Type B pancreatic cell (in vitro differentiated cells): Measurements from ENCODE around the gene BRIX1. TPM values are rescaled to one million over a fixed set of nuclear protein-coding genes. Genes with fewer than 3 reads are reported as not detected.

Experiments
- DNase-seq: peaks from one replicate; pipeline ENCODE4 v3.0.0; 2021; ENCODE audit warnings: mixed read lengths; ENCODE audit not compliant: unreplicated experiment; ENCODE audit errors: extremely low spot score
- H3K27ac Mint-ChIP-seq: 2 replicates; pipeline ENCODE4 v1.8.0; 2021; ENCODE audit warnings: mild to moderate bottlenecking, mixed read lengths
- H3K27me3 Mint-ChIP-seq: 2 replicates; pipeline ENCODE4 v1.8.0; 2021; ENCODE audit warnings: mixed read lengths
- H3K36me3 Mint-ChIP-seq: 2 replicates; pipeline ENCODE4 v1.8.0; 2021; ENCODE audit warnings: mixed read lengths
- H3K4me1 Mint-ChIP-seq: one replicate; pipeline ENCODE4 v1.8.0; 2021; ENCODE audit warnings: mixed read lengths; ENCODE audit not compliant: unreplicated experiment
- H3K4me3 Mint-ChIP-seq: 2 replicates; pipeline ENCODE4 v1.8.0; 2021; ENCODE audit warnings: mild to moderate bottlenecking, mixed read lengths
- H3K9me3 Mint-ChIP-seq: 2 replicates; pipeline ENCODE4 v1.8.0; 2021; ENCODE audit warnings: mixed read lengths
- CTCF ChIP-seq: fragments of 200-600 bp; sonication (generic); conservative IDR thresholded peaks from 2 replicates; pipeline ENCODE4 v1.5.0; 2021; ENCODE audit warnings: antibody characterized with exemption, mild to moderate bottlenecking
- total RNA-seq: library from RNA; stranded (reverse); gene quantifications from 2 replicates; pipeline ENCODE4 v1.2.1, GENCODE V29; 2021; ENCODE audit warnings: low replicate concordance

BRIX1 gene
- total RNA-seq, 1 donor from 2014 or later = 38.0 TPM

DNA sequence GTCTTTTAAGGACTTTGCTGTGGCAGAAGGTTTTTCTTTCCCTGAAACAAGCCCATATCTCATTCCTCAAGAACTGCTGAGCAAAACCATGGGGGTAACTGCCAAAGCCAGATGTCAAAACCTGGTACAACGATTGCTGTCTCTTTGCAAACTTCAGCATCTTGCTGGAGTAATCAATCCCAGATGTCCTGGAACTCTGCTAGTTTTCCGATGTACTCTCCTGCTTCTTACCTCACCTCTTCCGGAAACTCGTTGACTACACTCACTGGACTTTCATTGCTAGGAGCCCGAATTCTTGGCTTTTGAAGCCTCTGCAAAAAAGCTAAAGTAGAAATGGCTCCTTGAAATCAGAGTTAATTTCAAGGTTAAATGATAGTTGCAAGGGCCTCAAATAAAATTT lies 23.5 kb upstream of the BRIX1 start:
- TF ChIP-seq CTCF = no peak
- Mint-ChIP-seq H3K27me3 (peaks cover under 1% of the 10 kb centered on the region), H3K9me3 (no peaks in the 10 kb centered on the region), H3K27ac (no peak overlapping the region), H3K4me3 (no peak overlapping the region), H3K36me3 (no peaks in the 10 kb centered on the region), H3K4me1 (peaks cover 17% of the 10 kb centered on the region)
- no peak for DNase-seq

GRCh38 chr5:34892414-34892813 lies 23.1 kb upstream of the BRIX1 start:
- no peaks in the 10 kb centered on the region for H3K27me3 Mint-ChIP-seq
- no peak overlapping the region for H3K27ac Mint-ChIP-seq
- peaks cover 16% of the 10 kb centered on the region for H3K4me1 Mint-ChIP-seq
- DNase-seq = no peak
- no peaks in the 10 kb centered on the region for H3K9me3 Mint-ChIP-seq
- H3K4me3 Mint-ChIP-seq = no peak overlapping the region
- no peak for TF ChIP-seq CTCF
- H3K36me3 Mint-ChIP-seq = no peaks in the 10 kb centered on the region

- no peak for DNase-seq
- Mint-ChIP-seq H3K36me3 (no peaks in the 10 kb centered on the region), H3K9me3 (no peaks in the 10 kb centered on the region), H3K27ac (no peak overlapping the region), H3K4me3 (no peak overlapping the region), H3K27me3 (no peaks in the 10 kb centered on the region), H3K4me1 (peaks cover 22% of the 10 kb centered on the region)
- TF ChIP-seq CTCF = no peak
These were observed 20.8 kb upstream of the BRIX1 start for GRCh38 chr5:34894716-34895115.

DNA sequence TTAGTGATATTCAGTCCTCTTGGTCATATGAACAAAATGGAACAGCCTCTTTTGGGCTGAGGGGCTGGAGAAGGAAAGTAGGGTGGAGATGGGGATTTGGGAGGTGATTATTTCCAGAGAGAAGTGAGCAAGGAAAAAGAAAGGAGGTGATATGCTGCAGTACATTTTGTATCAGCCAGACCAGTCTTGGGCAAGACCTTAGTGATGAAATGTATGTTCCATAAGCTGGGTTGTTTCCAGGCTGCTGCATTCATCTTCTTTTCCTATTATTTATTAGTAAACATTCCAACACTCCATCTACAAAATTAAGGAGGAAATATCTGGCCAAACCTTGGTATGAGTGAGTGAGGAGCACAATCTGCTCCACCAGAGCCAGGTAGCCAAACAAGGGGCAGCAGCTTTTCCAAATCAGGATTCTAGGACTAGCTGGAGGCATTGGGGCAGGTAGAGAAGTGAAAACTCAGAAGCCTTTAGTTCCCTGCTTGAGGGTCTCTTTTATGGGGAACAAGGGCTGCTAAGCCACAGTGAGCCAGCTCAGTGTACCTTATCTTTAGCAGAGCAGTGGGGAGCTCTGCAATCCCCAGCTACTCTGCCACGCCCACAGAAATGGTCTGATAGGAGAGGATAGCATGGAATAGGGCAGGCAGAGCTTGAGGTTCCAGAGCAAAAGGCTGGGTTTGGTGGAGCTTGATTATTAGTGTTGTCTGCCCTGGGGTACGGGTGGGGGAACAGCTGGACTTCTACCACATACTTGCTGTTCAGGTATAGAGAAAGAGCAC lies 19.7 kb upstream of the BRIX1 start:
- Mint-ChIP-seq H3K36me3 (no peaks in the 10 kb centered on the region), H3K4me1 (peaks cover 26% of the 10 kb centered on the region), H3K27me3 (no peaks in the 10 kb centered on the region), H3K9me3 (no peaks in the 10 kb centered on the region), H3K4me3 (no peak overlapping the region), H3K27ac (no peak overlapping the region)
- DNase-seq = no peak
- no peak for TF ChIP-seq CTCF

- Mint-ChIP-seq H3K27ac (no peak overlapping the region), H3K27me3 (no peaks in the 10 kb centered on the region), H3K4me1 (peaks cover 11% of the 10 kb centered on the region), H3K4me3 (no peak overlapping the region), H3K9me3 (no peaks in the 10 kb centered on the region), H3K36me3 (no peaks in the 10 kb centered on the region)
- TF ChIP-seq CTCF = no peak
- DNase-seq = no peak
These were observed 17.9 kb upstream of the BRIX1 start for GRCh38 chr5:34897646-34898045.
